CD4-positive, alpha-beta T cell (primary cell): ENCODE results near the gene DNAH1. TPM values are rescaled to one million over a fixed set of nuclear protein-coding genes. Genes with fewer than 3 reads are reported as not detected.

Experiments used
- ATAC-seq: fragments of 200-7000 bp; cut with Tn5 transposase; one replicate; pipeline ENCODE4 v1.10.0; 2022; ENCODE audit warnings: mild to moderate bottlenecking; ENCODE audit not compliant: poor library complexity
- CTCF ChIA-PET: fragments of 350-600 bp; sonication (Branson Sonifier 250); formaldehyde crosslinking; loops from one replicate; lab custom pipeline; 2021; ENCODE audit warnings: antibody characterized with exemption, inconsistent platforms; lab: Charles Lee
- POLR2A ChIA-PET: fragments of 350-600 bp; sonication (Branson Sonifier 250); formaldehyde crosslinking; loops from one replicate; lab custom pipeline; 2021; ENCODE audit warnings: antibody characterized with exemption, inconsistent platforms; lab: Charles Lee
- DNase-seq, 14 experiments: peaks; one replicate each; pipeline ENCODE4 v3.0.0-alpha.2; 2013 to 2020; ENCODE audit warnings: mixed read lengths in 2 of 14
- H3K27ac ChIP-seq, 2 donors: one replicate each; pipeline versions ENCODE4 v1.5.1 to v1.7.0; 2013; ENCODE audit warnings: low read length in 2 of 2, low read depth in 1 of 2, mild to moderate bottlenecking in 1 of 2
- H3K27me3 ChIP-seq, 2 experiments: 1 replicate in 1 of 2; 2 replicates in 1 of 2; pipeline versions ENCODE4 v1.6.1 to v1.7.0; 2013; ENCODE audit warnings: low read length in 2 of 2, control low read depth in 1 of 2, mild to moderate bottlenecking in 1 of 2, moderate library complexity in 1 of 2; ENCODE audit not compliant: insufficient read depth in 2 of 2, control insufficient read depth in 1 of 2
- H3K36me3 ChIP-seq: one replicate; pipeline ENCODE4 v1.6.1; 2013; ENCODE audit warnings: low read length, control low read depth; ENCODE audit not compliant: insufficient read depth
- H3K4me1 ChIP-seq: one replicate; pipeline ENCODE4 v1.6.1; 2013; ENCODE audit warnings: low read length, control low read depth; ENCODE audit not compliant: insufficient read depth
- H3K4me3 ChIP-seq: one replicate; pipeline ENCODE4 v1.5.1; 2013; ENCODE audit warnings: mild to moderate bottlenecking, low read length, moderate library complexity
- H3K9me3 ChIP-seq, 2 experiments: 1 replicate in 1 of 2; 2 replicates in 1 of 2; pipeline versions ENCODE4 v1.6.1 to v1.7.0; 2013; ENCODE audit warnings: low read length in 2 of 2, mild to moderate bottlenecking in 2 of 2, control low read depth in 1 of 2, moderate library complexity in 1 of 2; ENCODE audit not compliant: control insufficient read depth in 1 of 2, insufficient read depth in 1 of 2
- H3K27ac Mint-ChIP-seq: one replicate; pipeline ENCODE4 v1.8.0; 2020; ENCODE audit warnings: mixed read lengths
- H3K27me3 Mint-ChIP-seq: one replicate; pipeline ENCODE4 v1.8.0; 2021; ENCODE audit warnings: mixed read lengths
- H3K36me3 Mint-ChIP-seq: one replicate; pipeline ENCODE4 v1.8.0; 2021; ENCODE audit warnings: low read depth, mixed read lengths
- H3K4me1 Mint-ChIP-seq: one replicate; pipeline ENCODE4 v1.8.0; 2021; ENCODE audit warnings: low read depth, mixed read lengths
- H3K4me3 Mint-ChIP-seq: one replicate; pipeline ENCODE4 v1.8.0; 2020; ENCODE audit warnings: mild to moderate bottlenecking, mixed read lengths
- H3K9me3 Mint-ChIP-seq: one replicate; pipeline ENCODE4 v1.8.0; 2020; ENCODE audit warnings: mixed read lengths
- intact Hi-C, 2 experiments: fragments of 100-400 bp; cut with DNase I in 1 of 2; cut with micrococcal nuclease in 1 of 2; formaldehyde crosslinking; loops; one replicate each; pipeline versions ENCODE4 v1.15.1 to v1.9.0; 2023 to 2025; cut with DNase I, micrococcal nuclease
- total RNA-seq, 174 experiments: library from RNA in 2 of 174; stranded (reverse) in 2 of 174; gene quantifications; one replicate each; pipeline ENCODE4 v1.2.3 and lab custom pipeline; 2021 to 2026
- TF ChIP-seq, protein P1 (sequence below): fragments of 200-600 bp; IDR thresholded peaks from one replicate; pipeline ENCODE4 v1.8.0; 2022; ENCODE audit warnings: antibody characterized with exemption, mild to moderate bottlenecking

The DNAH1 gene
- total RNA-seq, 2 experiments from 2014 or later = 49.7 to 50.7 TPM

DNA sequence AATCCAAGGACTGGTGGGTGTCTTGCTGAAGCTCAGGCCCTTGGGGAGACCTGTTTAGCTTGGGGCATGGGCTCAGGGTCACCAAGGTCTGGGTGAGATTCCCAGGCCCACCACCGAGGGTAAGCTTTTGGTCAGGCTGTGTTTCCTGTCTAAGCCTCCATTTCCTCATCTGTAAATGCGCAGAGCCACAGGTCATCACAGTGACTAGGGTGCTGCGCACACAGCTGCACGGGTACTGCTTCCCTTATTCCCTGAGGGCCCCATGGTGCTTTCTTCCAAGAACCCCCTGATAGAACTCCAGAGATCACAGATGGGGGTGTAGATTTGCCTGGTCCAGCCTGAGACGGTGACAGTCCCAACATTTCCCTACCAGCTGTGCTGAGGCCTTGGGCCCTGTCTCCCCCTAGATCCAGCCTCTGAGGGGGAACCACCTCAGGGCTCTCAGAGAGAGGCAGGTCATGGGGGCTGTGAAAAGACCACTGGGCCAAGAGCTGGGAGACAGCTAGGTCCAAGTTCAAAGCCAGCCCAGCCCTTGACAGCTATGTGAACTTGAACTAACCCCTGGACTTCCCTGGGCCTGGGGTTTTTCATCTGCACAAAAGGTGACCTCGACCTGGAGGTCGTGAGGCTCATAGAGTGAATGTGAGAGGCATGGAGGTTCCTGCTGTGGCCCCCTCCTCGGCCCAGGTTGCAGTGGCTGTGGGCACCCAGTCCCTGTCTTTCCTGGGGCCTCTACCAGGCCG lies 68.1 kb downstream of the DNAH1 start:
- Histone ChIP-seq H3K4me1 (no peaks in the 10 kb centered on the region), H3K27me3 (no peaks in the 10 kb centered on the region), H3K36me3 (peaks cover 32% of the 10 kb centered on the region), H3K9me3 (no peaks in the 10 kb centered on the region), H3K27ac (no peak overlapping the region), H3K4me3 (no peak overlapping the region)
- TF ChIP-seq, protein P1, sequence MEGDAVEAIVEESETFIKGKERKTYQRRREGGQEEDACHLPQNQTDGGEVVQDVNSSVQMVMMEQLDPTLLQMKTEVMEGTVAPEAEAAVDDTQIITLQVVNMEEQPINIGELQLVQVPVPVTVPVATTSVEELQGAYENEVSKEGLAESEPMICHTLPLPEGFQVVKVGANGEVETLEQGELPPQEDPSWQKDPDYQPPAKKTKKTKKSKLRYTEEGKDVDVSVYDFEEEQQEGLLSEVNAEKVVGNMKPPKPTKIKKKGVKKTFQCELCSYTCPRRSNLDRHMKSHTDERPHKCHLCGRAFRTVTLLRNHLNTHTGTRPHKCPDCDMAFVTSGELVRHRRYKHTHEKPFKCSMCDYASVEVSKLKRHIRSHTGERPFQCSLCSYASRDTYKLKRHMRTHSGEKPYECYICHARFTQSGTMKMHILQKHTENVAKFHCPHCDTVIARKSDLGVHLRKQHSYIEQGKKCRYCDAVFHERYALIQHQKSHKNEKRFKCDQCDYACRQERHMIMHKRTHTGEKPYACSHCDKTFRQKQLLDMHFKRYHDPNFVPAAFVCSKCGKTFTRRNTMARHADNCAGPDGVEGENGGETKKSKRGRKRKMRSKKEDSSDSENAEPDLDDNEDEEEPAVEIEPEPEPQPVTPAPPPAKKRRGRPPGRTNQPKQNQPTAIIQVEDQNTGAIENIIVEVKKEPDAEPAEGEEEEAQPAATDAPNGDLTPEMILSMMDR = no peak
- DNase-seq (no peak), ATAC-seq (no peak)
- ChIA-PET CTCF (no interaction called here), POLR2A (no interaction called here)
- intact Hi-C loops = no loop called here
- Mint-ChIP-seq H3K27me3 (no peaks in the 10 kb centered on the region), H3K4me1 (no peaks in the 10 kb centered on the region), H3K9me3 (no peaks in the 10 kb centered on the region), H3K36me3 (peaks cover 5% of the 10 kb centered on the region), H3K27ac (no peak overlapping the region), H3K4me3 (no peak overlapping the region)

DNA sequence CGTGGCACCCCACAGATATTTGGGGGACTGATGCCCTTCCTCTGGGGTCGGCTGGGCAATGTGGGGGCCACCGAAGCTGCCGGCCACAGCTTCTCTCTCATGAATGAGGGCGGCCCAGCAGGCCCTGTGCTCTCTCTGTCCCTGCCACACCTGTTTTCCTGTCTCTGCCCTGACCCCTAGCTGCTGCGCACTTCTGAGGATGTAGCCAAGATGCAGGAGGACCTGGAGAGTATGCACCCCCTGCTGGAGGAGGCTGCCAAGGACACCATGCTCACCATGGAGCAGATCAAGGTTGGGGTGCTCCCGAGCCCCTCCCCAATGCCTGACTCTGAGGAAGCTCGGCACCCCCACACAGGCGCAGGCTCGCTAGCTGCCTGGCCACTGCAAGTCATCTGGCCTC lies 69.0 kb downstream of the DNAH1 start:
- H3K27ac Mint-ChIP-seq = no peak overlapping the region
- H3K4me3 Mint-ChIP-seq = no peak overlapping the region
- DNase-seq = peak in 3 of 14 experiments; percentile 10 to 39 (median 18)
- H3K36me3 Mint-ChIP-seq = peaks cover 7% of the 10 kb centered on the region
- H3K9me3 Mint-ChIP-seq = no peaks in the 10 kb centered on the region
- ChIA-PET POLR2A (interaction anchor here (0.7 kb wide), 1 partner anchor 10 kb away, joined by 3 read pairs; no protein-coding TSS in a partner anchor), CTCF (no interaction called here)
- TF ChIP-seq, protein P1 = no peak
- Histone ChIP-seq H3K9me3 (no peaks in the 10 kb centered on the region), H3K4me1 (no peaks in the 10 kb centered on the region), H3K36me3 (peaks cover 33% of the 10 kb centered on the region), H3K27me3 (no peaks in the 10 kb centered on the region), H3K4me3 (no peak overlapping the region), H3K27ac (no peak overlapping the region)
- ATAC-seq = no peak
- H3K27me3 Mint-ChIP-seq = no peaks in the 10 kb centered on the region
- H3K4me1 Mint-ChIP-seq = no peaks in the 10 kb centered on the region
- intact Hi-C loops = no loop called here

DNA sequence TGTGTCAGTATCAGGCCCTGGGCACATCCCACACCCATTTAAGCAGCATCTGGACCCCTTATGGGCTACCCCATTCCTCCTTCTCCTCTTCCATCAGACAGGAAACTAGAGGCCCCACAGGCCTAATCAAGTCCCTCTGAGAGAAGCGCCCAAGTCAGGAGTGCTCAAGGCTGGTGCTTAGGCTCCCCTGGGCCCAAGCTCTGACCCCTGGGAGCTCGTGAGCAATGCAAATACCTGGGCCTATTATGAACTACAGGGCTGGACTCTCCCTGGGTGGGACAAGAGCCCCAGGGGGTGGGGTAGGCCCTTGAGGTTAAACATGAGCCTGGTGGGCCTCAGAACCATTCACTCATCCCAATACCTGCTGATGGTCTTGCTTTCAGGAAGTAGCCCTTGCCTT lies 71.4 kb downstream of the DNAH1 start:
- intact Hi-C loops = no loop called here
- no peak overlapping the region for H3K27ac Mint-ChIP-seq

More for the DNA sequence above, 71.4 kb downstream of the DNAH1 start:
- H3K4me3 Mint-ChIP-seq = no peak overlapping the region
- Histone ChIP-seq H3K4me3 (no peak overlapping the region), H3K27ac (no peak overlapping the region), H3K4me1 (no peaks in the 10 kb centered on the region), H3K9me3 (no peaks in the 10 kb centered on the region), H3K36me3 (peaks cover 53% of the 10 kb centered on the region), H3K27me3 (no peaks in the 10 kb centered on the region)
- H3K27me3 Mint-ChIP-seq = no peaks in the 10 kb centered on the region
- TF ChIP-seq, protein P1 = no peak
- H3K36me3 Mint-ChIP-seq = peaks cover 23% of the 10 kb centered on the region
- no peaks in the 10 kb centered on the region for H3K9me3 Mint-ChIP-seq
- ChIA-PET POLR2A (no interaction called here), CTCF (no interaction called here)
- H3K4me1 Mint-ChIP-seq = no peaks in the 10 kb centered on the region
- ATAC-seq (no peak), DNase-seq (no peak)
